Naive B cell (primary cell): ENCODE data around the gene HAO1. TPM values are rescaled to one million over a fixed set of nuclear protein-coding genes. Genes with fewer than 3 reads are reported as not detected.
"Not testable (repeated sequence)": the region's sequence is repeated elsewhere in the genome, so short reads cannot be mapped to it uniquely, and the experiment has no call there.

Source experiments
- ATAC-seq, 2 donors: fragments of 150-1000 bp; cut with Tn5 transposase; 2 replicates each; pipeline ENCODE4 v1.10.0; 2021; ENCODE audit warnings: low read depth in 2 of 2, mild to moderate bottlenecking in 2 of 2, moderate library complexity in 2 of 2
- DNase-seq: peaks from one replicate; pipeline ENCODE4 v3.0.0; 2022
- H3K27ac Mint-ChIP-seq, 6 donors: one replicate each; pipeline ENCODE4 v1.8.0; 2020 to 2022; ENCODE audit warnings: mild to moderate bottlenecking in 6 of 6, mixed read lengths in 6 of 6, moderate library complexity in 5 of 6, inconsistent platforms in 2 of 6
- H3K27me3 Mint-ChIP-seq, 3 donors: one replicate each; pipeline ENCODE4 v1.8.0; 2021 to 2022; ENCODE audit warnings: mixed read lengths in 3 of 3, mild to moderate bottlenecking in 1 of 3
- H3K36me3 Mint-ChIP-seq, 2 donors: one replicate each; pipeline ENCODE4 v1.8.0; 2020 to 2022; ENCODE audit warnings: mixed read lengths in 2 of 2, inconsistent platforms in 1 of 2, mild to moderate bottlenecking in 1 of 2
- H3K4me1 Mint-ChIP-seq, 3 donors: one replicate each; pipeline ENCODE4 v1.8.0; 2020 to 2022; ENCODE audit warnings: mixed read lengths in 3 of 3, inconsistent platforms in 1 of 3, mild to moderate bottlenecking in 1 of 3, moderate library complexity in 1 of 3
- H3K4me3 Mint-ChIP-seq, 8 donors: one replicate each; pipeline ENCODE4 v1.8.0; 2020 to 2022; ENCODE audit warnings: mild to moderate bottlenecking in 8 of 8, mixed read lengths in 8 of 8, moderate library complexity in 8 of 8, inconsistent platforms in 2 of 8
- H3K9me3 Mint-ChIP-seq, 7 donors: one replicate each; pipeline ENCODE4 v1.8.0; 2020 to 2022; ENCODE audit warnings: mixed read lengths in 7 of 7, mild to moderate bottlenecking in 5 of 7, inconsistent platforms in 2 of 7, moderate library complexity in 1 of 7
- polyA plus RNA-seq, 6 donors: library from polyadenylated mRNA; unstranded; fragments of 300-500 nt; fragmentation: Illumina TruSeq; gene quantifications; one replicate each; pipeline ENCODE4 v1.2.3, GENCODE V29; 2021; ENCODE audit warnings: low read depth in 6 of 6

Gene HAO1
- polyA plus RNA-seq, 6 donors from 2014 or later: not detected

DNA sequence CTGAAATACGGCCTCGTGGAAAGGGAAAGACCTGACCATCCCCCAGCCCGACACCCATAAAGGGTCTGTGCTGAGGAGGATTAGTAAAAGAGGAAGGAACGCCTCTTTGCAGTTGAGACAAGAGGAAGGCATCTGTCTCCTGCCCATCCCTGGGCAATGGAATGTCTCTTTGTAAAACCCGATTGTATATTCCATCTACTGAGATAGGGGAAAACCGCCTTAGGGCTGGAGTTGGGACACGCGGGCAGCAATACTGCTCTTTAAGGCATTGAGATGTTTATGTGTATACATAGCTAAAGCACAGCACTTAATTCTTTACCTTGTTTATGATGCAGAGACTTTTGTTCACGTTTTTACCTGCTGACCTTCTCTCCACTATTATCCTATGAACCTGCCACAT lies 16.3 kb upstream of the HAO1 start:
- not testable (repeated sequence) for H3K4me1 Mint-ChIP-seq, DNase-seq, H3K4me3 Mint-ChIP-seq

GRCh38 chr20:7950387-7950786 lies 10.1 kb upstream of the HAO1 start:
- peaks cover 6 to 54% (median 27%) of the 10 kb centered on the region in 3 donors for H3K27me3 Mint-ChIP-seq
- H3K4me3 Mint-ChIP-seq: no peak overlapping the region
- H3K36me3 Mint-ChIP-seq: peaks cover 0 to 7% of the 10 kb centered on the region in 2 donors
- ATAC-seq (no peak), DNase-seq (no peak)
- H3K9me3 Mint-ChIP-seq: peaks cover 7 to 40% (median 25%) of the 10 kb centered on the region in 7 donors
- H3K4me1 Mint-ChIP-seq: no peaks in the 10 kb centered on the region
- no peak overlapping the region for H3K27ac Mint-ChIP-seq

More for the DNA sequence above, 16.3 kb upstream of the HAO1 start:
- peaks cover 19 to 53% (median 30%) of the 10 kb centered on the region in 3 donors for H3K27me3 Mint-ChIP-seq
- peaks cover 7 to 40% (median 27%) of the 10 kb centered on the region in 7 donors for H3K9me3 Mint-ChIP-seq
- not testable (repeated sequence) for ATAC-seq, H3K27ac Mint-ChIP-seq
- peaks cover 0 to 11% of the 10 kb centered on the region in 2 donors for H3K36me3 Mint-ChIP-seq

GRCh38 chr20:7943891-7944290 lies 3.6 kb upstream of the HAO1 start:
- no peak for ATAC-seq
- no peak overlapping the region for H3K4me3 Mint-ChIP-seq
- no peaks in the 10 kb centered on the region for H3K4me1 Mint-ChIP-seq
- no peak overlapping the region for H3K27ac Mint-ChIP-seq
- H3K9me3 Mint-ChIP-seq: peaks cover 3 to 16% (median 9%) of the 10 kb centered on the region in 7 donors
- peaks cover 0 to 7% of the 10 kb centered on the region in 2 donors for H3K36me3 Mint-ChIP-seq
- no peak for DNase-seq
- peaks cover 6 to 25% (median 9%) of the 10 kb centered on the region in 3 donors for H3K27me3 Mint-ChIP-seq

DNA sequence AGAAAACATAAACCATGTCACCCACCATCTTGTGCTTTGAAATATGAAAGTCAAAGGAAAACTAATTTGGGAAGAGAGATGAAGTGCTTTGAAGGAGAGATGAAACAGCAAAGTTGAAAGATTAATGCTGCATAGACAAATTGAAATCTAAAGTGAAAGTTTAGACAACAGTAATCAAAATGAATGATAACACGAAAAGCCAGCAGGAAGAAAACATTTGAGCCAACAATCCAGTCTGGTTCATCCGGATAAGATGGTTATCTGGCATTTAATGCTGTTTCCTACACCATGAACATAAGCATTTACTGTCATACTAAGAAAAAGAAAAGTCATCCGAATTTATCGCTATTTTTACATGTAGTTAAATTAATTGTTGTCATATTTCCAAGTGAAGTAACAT lies 595 bp downstream of the HAO1 start:
- Mint-ChIP-seq H3K27me3 (peaks cover 0 to 6% (median 0%) of the 10 kb centered on the region in 3 donors), H3K4me1 (peaks cover 8 to 12% (median 8%) of the 10 kb centered on the region in 3 donors), H3K9me3 (no peaks in the 10 kb centered on the region), H3K36me3 (no peaks in the 10 kb centered on the region), H3K4me3 (no peak overlapping the region), H3K27ac (no peak overlapping the region)
- ATAC-seq (no peak), DNase-seq (no peak)

GRCh38 chr20:7938058-7938457 lies 2.2 kb downstream of the HAO1 start:
- Mint-ChIP-seq H3K27ac (no peak overlapping the region), H3K4me1 (peaks cover 8 to 12% (median 10%) of the 10 kb centered on the region in 3 donors), H3K4me3 (no peak overlapping the region), H3K27me3 (peaks cover 0 to 6% (median 0%) of the 10 kb centered on the region in 3 donors), H3K36me3 (no peaks in the 10 kb centered on the region), H3K9me3 (no peaks in the 10 kb centered on the region)
- no peak for DNase-seq
- ATAC-seq: no peak

DNA sequence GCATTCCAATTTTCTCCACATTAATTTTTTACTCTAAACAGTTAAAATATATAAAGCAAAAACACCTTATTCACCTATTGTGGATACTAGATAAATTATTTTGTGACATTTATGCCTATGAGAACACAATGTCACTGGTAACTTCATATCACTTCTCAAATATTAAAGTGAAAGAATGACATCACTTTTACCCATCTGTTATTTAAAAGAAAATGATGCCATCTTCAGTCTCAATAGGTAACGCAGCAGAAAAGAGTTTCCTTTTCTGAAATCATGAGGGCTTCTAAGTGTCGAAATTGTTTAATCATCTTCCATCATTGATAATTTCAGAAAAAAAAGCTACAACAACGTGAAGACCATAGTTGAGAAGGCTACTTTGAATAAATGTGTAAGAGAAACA lies 2.9 kb downstream of the HAO1 start:
- ATAC-seq (no peak), DNase-seq (no peak)
- Mint-ChIP-seq H3K4me1 (peaks cover 8 to 12% (median 10%) of the 10 kb centered on the region in 3 donors), H3K36me3 (no peaks in the 10 kb centered on the region), H3K27me3 (peaks cover 0 to 6% (median 0%) of the 10 kb centered on the region in 3 donors), H3K4me3 (no peak overlapping the region), H3K9me3 (no peaks in the 10 kb centered on the region), H3K27ac (no peak overlapping the region)

DNA sequence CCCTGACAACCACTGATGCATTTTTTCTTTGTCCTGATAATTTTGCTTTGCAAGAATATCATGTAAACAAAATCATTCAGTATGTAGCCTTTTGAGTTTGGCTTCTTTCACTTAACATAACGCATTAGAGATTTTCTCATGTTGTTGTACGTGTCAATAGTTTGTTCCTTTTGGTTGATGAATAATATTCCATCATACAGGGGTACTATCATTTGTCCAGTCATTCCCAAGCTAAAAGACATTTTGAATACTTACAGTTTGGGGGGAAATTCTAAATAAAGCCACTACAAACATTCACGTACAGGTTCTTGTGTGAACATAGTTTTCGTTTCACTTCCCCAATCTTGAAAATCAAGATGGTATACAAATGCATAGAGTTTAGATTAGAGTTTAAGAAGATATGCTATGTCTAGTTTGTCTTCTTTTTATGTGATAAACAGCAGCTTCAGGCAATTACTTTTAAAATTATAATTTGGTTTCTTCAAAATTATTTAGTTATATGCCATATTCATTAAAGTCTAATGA lies 5.2 kb downstream of the HAO1 start:
- Mint-ChIP-seq H3K9me3 (no peaks in the 10 kb centered on the region), H3K4me1 (peaks cover 8 to 12% (median 10%) of the 10 kb centered on the region in 3 donors), H3K27me3 (peaks cover 0 to 9% (median 0%) of the 10 kb centered on the region in 3 donors), H3K27ac (no peak overlapping the region), H3K4me3 (peak overlapping the region in 1 of 8 donors; percentile 14), H3K36me3 (no peaks in the 10 kb centered on the region)
- ATAC-seq (peak; percentile 38 to 61), DNase-seq (peak; percentile 2)

- no peak for ATAC-seq
- Mint-ChIP-seq H3K27ac (no peak overlapping the region), H3K36me3 (no peaks in the 10 kb centered on the region), H3K4me3 (no peak overlapping the region), H3K9me3 (no peaks in the 10 kb centered on the region), H3K27me3 (peaks cover 0 to 9% (median 0%) of the 10 kb centered on the region in 3 donors), H3K4me1 (peaks cover 8 to 12% (median 10%) of the 10 kb centered on the region in 3 donors)
- DNase-seq: no peak
Observed at GRCh38 chr20:7933346-7933745, 6.9 kb downstream of the HAO1 start.

- peaks cover 0 to 9% (median 0%) of the 10 kb centered on the region in 3 donors for H3K27me3 Mint-ChIP-seq
Observed at GRCh38 chr20:7930343-7930742, 9.9 kb downstream of the HAO1 start.

DNA sequence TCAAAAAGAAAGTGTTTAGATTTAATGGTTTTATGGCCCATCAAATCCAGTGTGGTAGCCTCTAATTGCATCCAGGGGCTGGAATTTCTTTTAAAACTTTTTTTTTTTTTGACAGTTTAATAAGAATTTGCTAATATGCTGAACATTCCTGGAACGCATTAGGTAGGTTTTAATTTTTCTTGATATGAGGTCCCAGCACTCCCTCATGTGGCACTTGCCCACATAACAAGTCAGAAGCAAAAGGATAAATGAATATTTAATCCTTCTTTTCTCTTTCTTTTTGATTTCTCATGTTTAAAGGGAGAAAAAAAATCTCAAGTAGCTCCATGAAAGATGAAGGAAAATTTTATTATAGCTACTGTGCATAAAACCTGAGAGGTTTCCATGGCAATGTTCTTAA lies 13.5 kb downstream of the HAO1 start:
- no peak overlapping the region for H3K27ac Mint-ChIP-seq
- H3K27me3 Mint-ChIP-seq: peaks cover 0 to 4% (median 0%) of the 10 kb centered on the region in 3 donors
- DNase-seq (no peak), ATAC-seq (no peak)
- peaks cover 0 to 4% (median 3%) of the 10 kb centered on the region in 7 donors for H3K9me3 Mint-ChIP-seq
- H3K4me1 Mint-ChIP-seq: no peaks in the 10 kb centered on the region
- H3K4me3 Mint-ChIP-seq: no peak overlapping the region
- H3K36me3 Mint-ChIP-seq: no peaks in the 10 kb centered on the region

More at GRCh38 chr20:7930343-7930742, 9.9 kb downstream of the HAO1 start:
- Mint-ChIP-seq H3K27ac (no peak overlapping the region), H3K9me3 (no peaks in the 10 kb centered on the region), H3K4me1 (peaks cover 5 to 7% (median 6%) of the 10 kb centered on the region in 3 donors), H3K4me3 (no peak overlapping the region), H3K36me3 (no peaks in the 10 kb centered on the region)
- DNase-seq (no peak), ATAC-seq (no peak)

DNA sequence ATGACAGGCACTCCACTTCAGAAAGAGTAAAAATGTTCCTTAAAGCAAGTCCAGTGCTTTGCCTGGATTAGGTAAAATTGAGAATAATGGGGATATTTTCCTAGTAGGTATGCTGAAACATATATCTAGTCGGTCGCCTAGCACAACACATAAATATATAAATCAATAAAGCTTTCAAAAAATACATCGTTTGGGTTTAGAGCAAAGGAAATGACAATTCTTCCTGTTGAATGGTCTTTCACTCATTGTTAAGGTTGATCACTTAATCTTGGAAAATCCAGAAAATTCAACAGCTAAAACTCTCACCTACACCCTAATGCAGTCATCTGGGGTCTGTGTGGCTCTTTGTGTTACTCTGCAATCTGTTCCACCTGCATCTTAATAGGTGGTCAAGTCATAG lies 13.9 kb downstream of the HAO1 start:
- no peak overlapping the region for H3K4me3 Mint-ChIP-seq
- no peak for DNase-seq
- H3K36me3 Mint-ChIP-seq: peaks cover 0 to under 1% of the 10 kb centered on the region in 2 donors
- H3K27me3 Mint-ChIP-seq: no peaks in the 10 kb centered on the region
- ATAC-seq: no peak
- no peak overlapping the region for H3K27ac Mint-ChIP-seq
- peaks cover 0 to 6% (median 4%) of the 10 kb centered on the region in 7 donors for H3K9me3 Mint-ChIP-seq
- no peaks in the 10 kb centered on the region for H3K4me1 Mint-ChIP-seq

DNA sequence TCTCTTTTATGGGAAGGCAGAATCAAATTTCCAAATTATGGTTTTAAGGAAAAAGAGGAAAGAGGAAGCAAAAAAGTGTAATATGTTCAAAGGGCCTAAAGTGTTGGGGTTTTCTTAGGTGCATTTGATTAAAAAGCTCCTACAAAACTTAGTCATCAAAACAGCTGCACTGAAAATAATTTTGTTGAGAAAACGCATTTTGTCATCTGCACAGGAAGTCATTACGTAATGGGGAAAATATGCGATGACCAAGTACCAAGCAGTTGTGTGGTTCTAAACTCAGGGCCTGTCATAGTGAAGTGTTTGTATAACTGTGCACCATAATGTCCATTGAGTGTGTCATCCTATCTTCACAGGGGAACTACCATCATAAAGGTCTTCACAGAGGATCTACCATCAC lies 15.6 kb downstream of the HAO1 start:
- H3K27ac Mint-ChIP-seq: no peak overlapping the region
- peaks cover 0 to 8% (median 3%) of the 10 kb centered on the region in 3 donors for H3K27me3 Mint-ChIP-seq
- no peak for DNase-seq
- H3K9me3 Mint-ChIP-seq: peaks cover 0 to 14% (median 4%) of the 10 kb centered on the region in 7 donors
- H3K4me3 Mint-ChIP-seq: no peak overlapping the region
- no peak for ATAC-seq
- no peaks in the 10 kb centered on the region for H3K4me1 Mint-ChIP-seq
- H3K36me3 Mint-ChIP-seq: peaks cover 0 to 7% of the 10 kb centered on the region in 2 donors

- Mint-ChIP-seq H3K27ac (no peak overlapping the region), H3K36me3 (peaks cover 0 to 7% of the 10 kb centered on the region in 2 donors), H3K9me3 (peaks cover 0 to 12% (median 3%) of the 10 kb centered on the region in 7 donors), H3K4me1 (no peaks in the 10 kb centered on the region), H3K27me3 (peaks cover 13 to 26% (median 15%) of the 10 kb centered on the region in 3 donors), H3K4me3 (no peak overlapping the region)
- no peak for ATAC-seq
- no peak for DNase-seq
Observed at GRCh38 chr20:7916648-7917047, 23.6 kb downstream of the HAO1 start.

GRCh38 chr20:7912551-7912950 lies 27.7 kb downstream of the HAO1 start:
- no peak overlapping the region for H3K4me3 Mint-ChIP-seq
- H3K27ac Mint-ChIP-seq: no peak overlapping the region
- H3K4me1 Mint-ChIP-seq: no peaks in the 10 kb centered on the region
- no peaks in the 10 kb centered on the region for H3K9me3 Mint-ChIP-seq
- H3K36me3 Mint-ChIP-seq: no peaks in the 10 kb centered on the region
- DNase-seq (no peak), ATAC-seq (no peak)
- peaks cover 5 to 19% (median 5%) of the 10 kb centered on the region in 3 donors for H3K27me3 Mint-ChIP-seq
